K562 treated with DMSO at 1 percent for 4 hours (cell line): ENCODE results near the gene PRSS21. TPM values are rescaled to one million over a fixed set of nuclear protein-coding genes. Genes with fewer than 3 reads are reported as not detected.

Experiments
- total RNA-seq: library from RNA; unstranded; fragments of 300-600 nt; gene quantifications from 2 replicates; pipeline ENCODE4 v1.2.3, GENCODE V29; 2022; ENCODE audit not compliant: insufficient read depth

The PRSS21 gene, protein sequence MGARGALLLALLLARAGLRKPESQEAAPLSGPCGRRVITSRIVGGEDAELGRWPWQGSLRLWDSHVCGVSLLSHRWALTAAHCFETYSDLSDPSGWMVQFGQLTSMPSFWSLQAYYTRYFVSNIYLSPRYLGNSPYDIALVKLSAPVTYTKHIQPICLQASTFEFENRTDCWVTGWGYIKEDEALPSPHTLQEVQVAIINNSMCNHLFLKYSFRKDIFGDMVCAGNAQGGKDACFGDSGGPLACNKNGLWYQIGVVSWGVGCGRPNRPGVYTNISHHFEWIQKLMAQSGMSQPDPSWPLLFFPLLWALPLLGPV
- total RNA-seq, result 95.8 and 106 TPM in 2 replicates

DNA sequence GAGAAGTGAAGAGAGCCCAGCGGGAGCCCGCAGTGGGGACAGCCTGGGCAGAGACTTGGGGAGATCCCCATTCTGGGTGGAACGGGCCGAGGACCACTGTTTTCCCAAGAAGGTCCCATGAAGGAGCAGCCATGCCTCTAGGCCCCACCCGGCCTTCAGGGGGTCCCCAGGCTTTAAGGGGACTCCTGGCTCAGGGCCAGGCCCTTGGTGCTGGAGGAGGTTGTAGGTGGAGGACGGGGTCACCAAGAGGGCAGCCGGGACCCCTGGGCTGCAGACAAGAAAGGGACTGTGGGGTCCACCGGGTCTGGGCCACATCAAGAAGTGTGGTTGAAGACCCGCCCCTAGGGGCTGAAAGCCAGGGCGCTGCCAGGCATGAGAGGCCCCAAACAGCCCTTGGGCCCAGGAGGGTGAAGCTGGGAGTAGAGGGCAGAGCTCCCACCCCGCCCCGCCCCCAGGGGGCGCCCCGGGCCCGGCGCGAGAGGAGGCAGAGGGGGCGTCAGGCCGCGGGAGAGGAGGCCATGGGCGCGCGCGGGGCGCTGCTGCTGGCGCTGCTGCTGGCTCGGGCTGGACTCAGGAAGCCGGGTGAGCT, at the start of gene PRSS21:
TSS of gene PRSS21 (plus strand) at position 487 of the 589 bp plus-strand sequence. CDS start at position 519, 32 bp downstream.

DNA sequence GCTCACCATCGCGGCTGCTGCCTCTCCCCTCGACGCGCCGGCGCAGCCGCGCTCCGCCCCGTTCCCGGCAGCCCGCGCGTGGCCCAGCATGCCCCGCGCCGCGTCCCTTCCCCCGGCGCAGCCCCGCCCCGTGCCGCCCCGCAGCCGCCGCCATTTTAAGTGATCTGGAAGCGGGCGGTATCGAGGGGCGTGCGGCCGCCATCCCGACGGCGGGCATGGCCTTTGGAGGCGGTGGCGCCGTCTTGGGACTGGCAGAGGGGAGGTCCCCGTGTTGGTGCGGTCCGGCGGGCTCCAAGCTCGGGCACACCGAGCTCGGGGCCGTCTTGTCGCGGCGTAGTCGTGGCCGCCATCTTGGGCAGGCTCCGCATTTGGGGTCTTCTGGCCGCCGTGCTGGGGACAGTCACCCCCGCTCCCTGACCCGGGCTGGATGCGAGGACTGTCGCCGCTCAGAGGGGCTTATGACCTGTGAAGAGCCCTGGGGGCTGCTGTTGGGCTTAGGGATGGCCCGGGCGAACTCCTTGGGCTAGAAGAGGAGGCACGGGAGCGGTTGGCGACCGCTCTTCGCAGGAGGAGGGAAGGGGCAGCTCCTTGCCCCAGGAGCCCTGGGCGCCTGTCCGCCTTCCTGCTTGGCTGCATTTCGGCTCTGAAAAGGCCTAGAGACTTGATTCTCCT, 39.7 kb upstream of the PRSS21 start, which contains the start of gene ELOB:
TSS of gene ELOB (minus strand) at position 50 of the 672 bp plus-strand sequence. CDS start at position 9, 41 bp downstream.

DNA sequence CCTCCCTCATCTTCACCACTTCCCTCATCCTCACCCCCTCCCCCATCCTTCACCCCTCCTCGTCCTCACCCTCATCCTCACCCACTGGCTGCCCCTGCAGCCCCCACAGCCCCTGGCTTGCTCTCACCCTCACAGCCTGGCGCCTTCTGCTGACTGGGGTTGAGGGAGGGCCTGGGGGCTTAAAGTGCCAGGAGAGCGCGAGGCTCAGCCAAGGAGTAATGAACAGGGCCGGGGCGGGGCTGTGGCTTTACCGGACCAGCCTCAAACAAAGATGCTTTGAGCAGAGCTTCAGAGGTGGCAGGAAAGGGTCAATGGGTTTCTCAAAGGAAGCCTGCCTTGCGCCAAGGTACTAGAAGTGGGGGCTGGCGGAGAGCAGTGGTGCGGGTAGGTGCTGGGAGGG, 29.6 kb upstream of the PRSS21 start, which contains the start of gene PRSS33:
TSS of gene PRSS33 (minus strand) at position 155 of the 400 bp plus-strand sequence. CDS start 1,013 bp downstream, outside the sequence.

DNA sequence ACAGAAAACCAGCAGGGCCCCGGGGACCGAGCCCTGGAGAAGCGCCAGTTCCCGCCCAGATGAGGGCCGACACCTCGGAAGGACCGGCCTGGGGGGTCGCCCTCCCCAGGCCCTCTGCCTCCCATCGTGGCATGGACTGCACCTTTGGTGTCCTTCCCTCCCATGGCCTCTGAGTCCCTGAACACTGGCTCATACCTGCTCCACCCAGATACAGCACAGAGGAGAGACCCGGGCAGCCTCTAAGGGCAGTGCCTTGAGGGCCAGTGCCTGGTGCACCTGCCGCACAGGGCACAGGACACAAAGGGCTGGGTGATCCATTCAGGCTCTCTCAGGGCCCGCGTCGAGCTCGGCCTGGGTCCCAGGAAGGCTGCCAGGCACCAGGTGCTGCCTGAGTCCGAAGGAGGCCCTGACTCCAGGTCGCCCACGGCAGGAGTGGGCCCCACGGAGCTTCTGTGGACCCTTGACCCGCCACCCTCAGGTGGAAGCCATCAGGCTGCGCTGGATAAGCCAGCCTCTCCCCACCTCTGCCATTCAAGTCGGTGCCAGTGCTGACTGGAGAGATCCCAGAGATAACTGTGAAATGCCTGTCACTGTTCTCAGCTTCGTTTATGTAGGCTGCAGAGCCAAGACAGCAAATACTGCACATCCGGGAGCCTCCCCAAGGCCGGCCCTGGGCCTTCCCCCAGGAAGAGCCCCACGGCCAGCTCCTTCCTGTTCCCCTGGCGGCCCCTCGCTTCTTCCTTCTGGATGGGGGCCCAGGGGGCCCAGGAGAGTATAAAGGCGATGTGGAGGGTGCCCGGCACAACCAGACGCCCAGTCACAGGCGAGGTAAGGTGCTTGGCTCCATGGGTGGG, 12.7 kb downstream of the PRSS21 start, which contains the start of gene ZG16B:
TSS of gene ZG16B (plus strand) at position 803 of the 854 bp plus-strand sequence. CDS start 139 bp downstream, outside the sequence.

DNA sequence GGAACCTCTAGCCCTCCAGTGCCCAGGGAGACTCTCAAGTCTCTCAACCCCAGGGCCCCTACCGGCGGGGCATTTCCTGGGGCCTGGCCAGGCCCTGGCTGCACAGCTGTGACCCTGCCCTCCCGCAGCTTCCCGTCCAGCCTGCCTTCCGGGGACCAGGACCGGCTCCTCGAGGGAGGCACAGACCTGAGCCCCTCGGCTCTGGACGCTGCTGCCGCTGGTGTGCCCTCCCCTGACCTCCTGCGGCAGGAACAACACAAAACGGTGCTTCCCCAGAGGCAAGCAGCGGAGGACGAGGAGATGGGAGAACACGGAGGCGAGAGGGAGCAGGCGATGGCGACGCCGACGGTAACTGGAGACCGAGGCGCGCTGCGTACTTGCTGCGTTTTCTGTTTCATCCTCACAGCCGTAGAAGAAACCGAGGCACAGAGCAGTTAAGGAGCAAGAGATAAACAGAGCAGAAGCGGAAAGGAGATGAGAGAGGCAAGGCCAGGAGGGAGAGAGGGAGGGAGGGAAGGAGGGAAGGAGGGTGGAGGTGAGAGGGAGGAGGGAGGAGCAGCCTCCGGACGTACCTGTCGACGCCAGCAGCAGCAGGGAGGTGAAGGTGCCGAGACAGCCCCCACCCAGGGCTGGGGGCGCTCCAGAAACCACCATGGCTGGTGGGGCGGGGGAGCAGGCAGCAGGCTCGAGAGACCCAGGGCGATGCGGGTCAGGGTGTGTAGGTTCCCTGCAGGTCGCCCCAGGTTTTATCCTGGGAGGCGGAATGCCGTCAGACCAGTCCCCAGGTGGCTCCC, 40.6 kb downstream of the PRSS21 start, which contains the start of gene PRSS22:
TSS of gene PRSS22 (minus strand) at position 720 of the 794 bp plus-strand sequence. CDS start at position 654, 66 bp downstream.

Other genes with a start within 250 kb of the PRSS21 start
- gene KCTD5, start 134.7 kb upstream of the PRSS21 start, total RNA-seq, result 55.1 and 57.0 TPM in 2 replicates
- 0.61 and 1.9 TPM in 2 replicates for gene PRSS27, start 97.0 kb upstream of the PRSS21 start, total RNA-seq
- gene SRRM2, start 64.6 kb upstream of the PRSS21 start, total RNA-seq, result 145 and 244 TPM in 2 replicates
- 201 and 221 TPM in 2 replicates for gene ELOB, start 40.0 kb upstream of the PRSS21 start, total RNA-seq
- gene PRSS33, start 29.7 kb upstream of the PRSS21 start, total RNA-seq, result not detected in 2 replicates
- gene PRSS41, start 18.8 kb upstream of the PRSS21 start, total RNA-seq, result not detected in 2 replicates
- gene ZG16B, start 13.1 kb downstream of the PRSS21 start, total RNA-seq, result 1.7 TPM in 1 of 2 replicates, not detected in the other
- gene PRSS22, start 40.9 kb downstream of the PRSS21 start, total RNA-seq, result not detected in 2 replicates
- gene FLYWCH2, start 66.0 kb downstream of the PRSS21 start, total RNA-seq, result 45.9 and 76.3 TPM in 2 replicates
- 33.1 and 37.0 TPM in 2 replicates for gene FLYWCH1, start 94.7 kb downstream of the PRSS21 start, total RNA-seq
- gene KREMEN2, start 147.0 kb downstream of the PRSS21 start, total RNA-seq, result 1.1 and 2.0 TPM in 2 replicates
- 15.4 and 15.7 TPM in 2 replicates for gene PAQR4, start 152.1 kb downstream of the PRSS21 start, total RNA-seq
- gene PKMYT1, start 163.2 kb downstream of the PRSS21 start, total RNA-seq, result 137 and 143 TPM in 2 replicates
- 3.2 and 4.8 TPM in 2 replicates for gene CLDN9, start 195.7 kb downstream of the PRSS21 start, total RNA-seq
- 0.75 and 1.1 TPM in 2 replicates for gene CLDN6, start 200.9 kb downstream of the PRSS21 start, total RNA-seq
- gene TNFRSF12A, start 203.1 kb downstream of the PRSS21 start, total RNA-seq, result 18.9 and 26.6 TPM in 2 replicates
- gene HCFC1R1, start 206.7 kb downstream of the PRSS21 start, total RNA-seq, result 29.9 and 38.3 TPM in 2 replicates
- gene THOC6, start 206.8 kb downstream of the PRSS21 start, total RNA-seq, result 53.0 and 55.1 TPM in 2 replicates
- not detected in 2 replicates for gene BICDL2, start 219.7 kb downstream of the PRSS21 start, total RNA-seq
- gene MMP25, start 229.3 kb downstream of the PRSS21 start, total RNA-seq, result not detected in 2 replicates
- 24.6 and 29.6 TPM in 2 replicates for gene IL32, start 248.4 kb downstream of the PRSS21 start, total RNA-seq